ENCODE measurements around the gene COP1.

The COP1 gene

DNA sequence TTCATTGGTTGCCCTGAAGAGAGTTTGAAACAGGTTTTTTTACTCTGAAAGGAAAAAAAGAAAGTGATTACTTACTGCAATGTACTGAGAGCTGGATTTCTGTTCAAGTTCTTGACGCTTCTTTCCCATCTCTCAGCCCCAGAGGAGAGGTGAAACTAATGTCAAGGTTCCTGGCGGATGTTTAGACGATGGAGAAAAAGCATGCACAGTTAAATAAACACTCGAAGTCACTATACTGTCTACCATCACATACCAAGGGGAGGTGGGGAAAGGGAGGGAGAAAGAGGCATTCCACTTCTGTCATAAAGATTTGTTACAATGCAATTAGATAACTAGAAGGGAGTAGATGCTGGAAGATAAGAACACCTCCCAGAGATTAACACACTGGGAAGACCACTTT, 286.7 kb downstream of the COP1 start:
- TF ChIP-seq, protein P1, sequence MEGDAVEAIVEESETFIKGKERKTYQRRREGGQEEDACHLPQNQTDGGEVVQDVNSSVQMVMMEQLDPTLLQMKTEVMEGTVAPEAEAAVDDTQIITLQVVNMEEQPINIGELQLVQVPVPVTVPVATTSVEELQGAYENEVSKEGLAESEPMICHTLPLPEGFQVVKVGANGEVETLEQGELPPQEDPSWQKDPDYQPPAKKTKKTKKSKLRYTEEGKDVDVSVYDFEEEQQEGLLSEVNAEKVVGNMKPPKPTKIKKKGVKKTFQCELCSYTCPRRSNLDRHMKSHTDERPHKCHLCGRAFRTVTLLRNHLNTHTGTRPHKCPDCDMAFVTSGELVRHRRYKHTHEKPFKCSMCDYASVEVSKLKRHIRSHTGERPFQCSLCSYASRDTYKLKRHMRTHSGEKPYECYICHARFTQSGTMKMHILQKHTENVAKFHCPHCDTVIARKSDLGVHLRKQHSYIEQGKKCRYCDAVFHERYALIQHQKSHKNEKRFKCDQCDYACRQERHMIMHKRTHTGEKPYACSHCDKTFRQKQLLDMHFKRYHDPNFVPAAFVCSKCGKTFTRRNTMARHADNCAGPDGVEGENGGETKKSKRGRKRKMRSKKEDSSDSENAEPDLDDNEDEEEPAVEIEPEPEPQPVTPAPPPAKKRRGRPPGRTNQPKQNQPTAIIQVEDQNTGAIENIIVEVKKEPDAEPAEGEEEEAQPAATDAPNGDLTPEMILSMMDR (IDR thresholded peaks at IDR 0.05; ENCODE audit: insufficient read depth, low read length, missing control alignments), result no peak
- H3K4me3 ChIP-seq (ENCODE audit: low read depth, low read length), result no peak overlapping the region
- no peak for DNase-seq (ENCODE audit: low read depth, low spot score)
- ChIA-PET POLR2A (no interaction called here), CTCF (no interaction called here)

DNA sequence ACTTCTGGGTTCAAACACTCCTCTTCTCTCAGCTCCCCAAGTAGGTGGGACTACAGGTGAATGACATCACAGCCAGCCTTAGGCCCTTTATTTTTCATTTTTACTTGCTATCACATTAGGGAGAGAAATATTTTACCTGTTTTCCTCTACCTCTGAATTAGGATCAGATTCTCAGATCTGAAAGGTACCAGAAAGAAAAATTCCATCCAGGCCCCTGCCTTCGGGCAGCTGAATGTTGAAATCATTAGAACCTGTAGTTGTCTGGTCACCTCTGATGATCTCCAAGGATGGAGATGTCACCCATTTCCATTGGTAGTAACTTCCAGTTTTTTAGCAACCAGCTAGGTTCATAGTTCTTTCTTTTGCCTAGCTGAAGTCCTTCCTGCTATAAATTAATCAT, 288.1 kb downstream of the COP1 start:
- DNase-seq (ENCODE audit: low read depth, low spot score), result no peak
- no peak overlapping the region for H3K4me3 ChIP-seq (ENCODE audit: low read depth, low read length)
- POLR2A ChIA-PET, result no interaction called here
- CTCF ChIA-PET, result no interaction called here
- TF ChIP-seq, protein P1 (IDR thresholded peaks at IDR 0.05; ENCODE audit: insufficient read depth, low read length, missing control alignments), result no peak

DNA sequence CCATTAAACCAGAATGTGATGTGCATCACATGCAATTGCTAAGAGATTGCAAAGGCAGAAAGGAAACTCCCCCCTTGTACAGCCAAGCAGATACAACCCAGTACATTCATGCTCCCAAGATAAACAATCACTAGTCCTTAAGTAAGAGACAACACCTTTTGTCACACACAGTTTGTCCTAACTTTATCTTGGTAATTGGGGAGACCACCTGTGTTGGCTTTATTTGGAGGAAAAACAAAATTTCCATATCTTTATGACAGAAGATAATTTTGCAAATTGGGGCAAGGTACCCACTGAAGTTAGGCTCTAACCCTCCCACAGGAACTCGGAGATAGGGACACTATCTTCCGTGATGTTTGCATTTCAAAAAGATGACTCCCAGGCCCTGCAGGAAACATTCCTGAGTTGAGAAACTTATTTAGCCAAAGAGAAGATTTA, 288.7 kb downstream of the COP1 start:
- POLR2A ChIA-PET, result no interaction called here
- no peak overlapping the region for H3K4me3 ChIP-seq (ENCODE audit: low read depth, low read length)
- TF ChIP-seq, protein P1 (IDR thresholded peaks at IDR 0.05; ENCODE audit: insufficient read depth, low read length, missing control alignments), result no peak
- CTCF ChIA-PET, result no interaction called here
- DNase-seq (ENCODE audit: low read depth, low spot score), result no peak

DNA sequence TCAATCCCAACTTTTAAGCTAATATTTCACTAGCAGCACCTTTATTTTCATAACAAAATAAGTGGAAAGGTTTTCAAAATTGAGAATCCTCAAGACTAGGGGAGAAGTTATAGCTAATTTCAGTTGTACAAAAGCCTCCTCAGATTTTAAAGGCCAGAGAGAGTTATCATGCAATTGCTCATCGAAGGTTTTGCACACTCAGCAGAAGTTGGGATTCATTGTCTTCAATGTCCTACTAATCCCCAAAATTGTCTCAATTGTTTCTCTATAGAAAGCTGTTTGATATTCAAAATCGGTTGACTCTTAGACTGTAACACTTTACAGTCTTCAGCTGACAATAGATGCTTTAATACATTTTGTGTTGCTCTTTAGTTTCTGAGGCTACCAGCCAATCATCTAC, 293.0 kb downstream of the COP1 start:
- CTCF ChIA-PET, result no interaction called here

DNA sequence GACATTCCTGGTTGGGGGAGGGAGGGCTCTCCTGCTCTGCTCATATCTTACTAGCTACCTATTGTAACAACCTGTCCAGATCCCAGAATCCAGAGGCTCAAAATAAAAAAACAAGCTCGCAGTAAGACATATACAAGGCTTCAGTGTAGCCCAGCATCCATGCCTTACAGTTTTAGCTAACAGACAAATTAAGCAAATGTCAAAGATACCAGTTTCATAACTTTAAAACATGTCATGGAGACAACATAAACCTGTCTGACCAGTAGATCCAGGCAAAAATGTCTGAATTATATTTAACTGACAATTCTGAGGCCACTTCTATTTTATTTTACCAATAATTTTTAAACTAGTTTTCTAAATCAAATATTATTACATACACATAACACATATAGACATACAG, 295.9 kb downstream of the COP1 start:
- TF ChIP-seq, protein P1 (IDR thresholded peaks at IDR 0.05; ENCODE audit: insufficient read depth, low read length, missing control alignments), result no peak
- POLR2A ChIA-PET, result no interaction called here
- H3K4me3 ChIP-seq (ENCODE audit: low read depth, low read length), result no peak overlapping the region
- no peak for DNase-seq (ENCODE audit: low read depth, low spot score)
- CTCF ChIA-PET, result interaction anchor here (1.6 to 2.4 kb wide), 2 partner anchors 23 to 25 kb away, joined by 4 to 6 read pairs; no protein-coding TSS in a partner anchor

More for the DNA sequence above, 293.0 kb downstream of the COP1 start:
- no peak for DNase-seq (ENCODE audit: low read depth, low spot score)
- POLR2A ChIA-PET, result no interaction called here
- H3K4me3 ChIP-seq (ENCODE audit: low read depth, low read length), result no peak overlapping the region
- TF ChIP-seq, protein P1 (IDR thresholded peaks at IDR 0.05; ENCODE audit: insufficient read depth, low read length, missing control alignments), result no peak

DNA sequence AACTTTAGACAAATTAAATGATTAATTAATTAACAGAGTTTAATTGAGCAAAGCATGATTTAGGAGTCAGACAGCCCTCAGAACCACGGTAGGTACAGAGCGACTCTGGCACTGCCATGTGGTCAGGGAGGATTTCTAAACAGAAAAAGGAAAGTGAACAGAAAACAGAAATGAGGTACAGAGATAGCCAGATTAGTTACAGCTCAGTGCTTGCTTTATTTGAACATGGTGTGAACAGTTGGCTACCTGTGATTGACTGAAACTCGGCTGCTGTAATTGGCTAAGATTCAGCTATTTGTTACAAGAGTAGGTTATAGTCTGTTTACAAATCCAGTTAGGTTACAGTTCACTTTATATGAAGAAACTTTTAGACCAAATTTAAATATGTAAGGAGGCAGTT, 300.7 kb downstream of the COP1 start:
- POLR2A ChIA-PET, result no interaction called here
- DNase-seq (ENCODE audit: low read depth, low spot score), result no peak
- H3K4me3 ChIP-seq (ENCODE audit: low read depth, low read length), result no peak overlapping the region
- TF ChIP-seq, protein P1 (IDR thresholded peaks at IDR 0.05; ENCODE audit: insufficient read depth, low read length, missing control alignments), result no peak
- CTCF ChIA-PET, result interaction anchor here (2.3 kb wide), 1 partner anchor 18 kb away, joined by 10 read pairs; no protein-coding TSS in a partner anchor
